GM21825 (cell line): ENCODE data around the gene MTPN.

Experiments used
- ATAC-seq: cut with Tn5 transposase; IDR thresholded peaks from one replicate; pipeline ENCODE4 v1.9.1; 2021; ENCODE audit warnings: mild to moderate bottlenecking, moderate library complexity; ENCODE audit not compliant: unreplicated experiment

Gene MTPN

DNA sequence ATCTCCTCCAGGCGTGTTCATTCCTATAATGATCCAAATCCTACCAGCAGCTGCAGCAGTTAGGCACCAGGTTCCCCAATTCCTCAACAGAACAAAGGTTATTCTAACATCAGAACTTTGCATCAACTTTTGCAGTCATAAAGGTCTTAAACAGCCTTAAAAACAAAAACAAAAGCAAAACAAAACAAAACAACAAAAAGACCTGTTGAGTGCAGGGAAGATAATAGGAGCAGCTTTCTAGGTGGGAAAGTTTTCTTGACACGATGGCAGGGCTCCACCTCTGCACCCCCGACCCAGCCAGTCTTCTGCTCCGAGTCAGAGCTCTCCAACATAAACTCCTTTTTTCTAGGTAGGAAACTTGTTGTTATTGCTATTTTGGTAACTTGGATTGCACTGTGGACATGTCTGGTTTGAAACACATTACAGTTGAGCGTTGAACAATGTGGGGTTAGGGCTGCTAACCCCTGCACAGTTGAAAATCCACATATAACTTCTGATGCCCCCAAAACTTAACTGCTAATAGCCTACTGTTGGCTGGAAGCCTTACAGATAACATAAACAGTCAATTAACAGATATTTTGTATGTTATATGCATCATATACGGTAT, 77.6 kb downstream of the MTPN start:
- no peak for ATAC-seq

- no peak for ATAC-seq
Observed at GRCh38 chr7:135898226-135898625, 78.9 kb downstream of the MTPN start.

- no peak for ATAC-seq
Observed at GRCh38 chr7:135894816-135895215, 82.3 kb downstream of the MTPN start.

GRCh38 chr7:135889823-135890222, 87.3 kb downstream of the MTPN start:
- ATAC-seq = no peak

DNA sequence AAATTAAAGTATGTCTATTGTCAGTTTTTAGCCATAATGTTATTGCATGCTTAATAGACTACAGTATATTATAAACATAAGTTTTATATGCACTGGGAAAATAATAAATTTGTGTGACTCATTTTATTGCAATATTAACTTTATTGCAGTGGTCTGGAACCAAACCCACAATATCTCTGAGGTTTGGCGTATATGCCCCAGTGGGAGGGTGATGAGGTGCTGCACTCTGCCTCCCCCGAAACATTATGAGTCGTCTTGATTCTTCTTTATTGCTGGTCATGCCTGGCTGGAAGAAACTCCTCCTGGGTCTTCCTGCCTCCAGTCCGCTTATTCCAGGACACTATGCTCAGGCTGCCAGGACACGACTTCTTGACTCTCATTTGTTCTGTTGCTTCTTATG, 88.4 kb downstream of the MTPN start:
- ATAC-seq = no peak

GRCh38 chr7:135886345-135887132, 90.6 kb downstream of the MTPN start:
- no peak for ATAC-seq

- ATAC-seq = no peak
Observed at GRCh38 chr7:135884495-135885232, 92.5 kb downstream of the MTPN start.

DNA sequence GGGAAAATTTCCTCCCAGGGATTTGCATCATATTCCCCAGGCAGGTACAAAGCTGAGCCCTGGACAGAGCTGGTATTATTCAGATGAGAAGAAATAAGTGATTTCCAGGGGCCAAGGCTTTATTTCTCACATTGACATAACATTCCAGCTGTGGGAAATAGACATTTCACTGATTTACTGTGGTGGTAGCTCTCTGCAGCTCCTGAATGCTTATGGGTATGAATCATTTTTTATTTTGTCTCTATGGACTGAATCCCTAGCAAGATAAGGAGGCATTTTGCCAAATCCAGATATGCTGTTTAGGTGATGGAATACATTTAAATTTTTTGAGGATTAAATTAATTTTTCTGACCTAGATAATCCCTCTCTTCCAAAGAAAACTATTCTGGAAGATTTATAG, 97.9 kb downstream of the MTPN start:
- no peak for ATAC-seq

- no peak for ATAC-seq
Observed at GRCh38 chr7:135878284-135878683, 98.9 kb downstream of the MTPN start.

- no peak for ATAC-seq
Observed at GRCh38 chr7:135877805-135878204, 99.4 kb downstream of the MTPN start.
